Osteocyte (in vitro differentiated cells): ENCODE data around the gene PHLPP1. TPM values are rescaled to one million over a fixed set of nuclear protein-coding genes. Genes with fewer than 3 reads are reported as not detected.

Source experiments
- DNase-seq: peaks from one replicate; pipeline ENCODE4 v3.0.0; 2021; ENCODE audit warnings: mixed read lengths; ENCODE audit not compliant: unreplicated experiment; ENCODE audit errors: extremely low spot score
- H3K27ac Mint-ChIP-seq: one replicate; pipeline ENCODE4 v1.8.0; 2021; ENCODE audit warnings: mild to moderate bottlenecking, mixed read lengths; ENCODE audit not compliant: unreplicated experiment
- H3K27me3 Mint-ChIP-seq: one replicate; pipeline ENCODE4 v1.8.0; 2021; ENCODE audit warnings: mixed read lengths; ENCODE audit not compliant: unreplicated experiment
- H3K36me3 Mint-ChIP-seq: one replicate; pipeline ENCODE4 v1.8.0; 2021; ENCODE audit warnings: mixed read lengths; ENCODE audit not compliant: unreplicated experiment
- H3K4me1 Mint-ChIP-seq: one replicate; pipeline ENCODE4 v1.8.0; 2021; ENCODE audit warnings: mixed read lengths; ENCODE audit not compliant: unreplicated experiment
- H3K4me3 Mint-ChIP-seq: one replicate; pipeline ENCODE4 v1.8.0; 2021; ENCODE audit warnings: mild to moderate bottlenecking, moderate library complexity, mixed read lengths; ENCODE audit not compliant: unreplicated experiment
- H3K9me3 Mint-ChIP-seq: one replicate; pipeline ENCODE4 v1.8.0; 2021; ENCODE audit warnings: mixed read lengths; ENCODE audit not compliant: unreplicated experiment
- total RNA-seq: library from RNA; stranded (reverse); gene quantifications from 2 replicates; pipeline ENCODE4 v1.2.1, GENCODE V29; 2021
- TF ChIP-seq, protein P1 (sequence below): fragments of 200-600 bp; sonication (generic); IDR thresholded peaks from 2 replicates; pipeline ENCODE4 v1.5.0; 2021; ENCODE audit warnings: antibody characterized with exemption, mild to moderate bottlenecking, moderate library complexity

Gene PHLPP1
- total RNA-seq, 1 donor from 2014 or later, result 19.6 TPM

DNA sequence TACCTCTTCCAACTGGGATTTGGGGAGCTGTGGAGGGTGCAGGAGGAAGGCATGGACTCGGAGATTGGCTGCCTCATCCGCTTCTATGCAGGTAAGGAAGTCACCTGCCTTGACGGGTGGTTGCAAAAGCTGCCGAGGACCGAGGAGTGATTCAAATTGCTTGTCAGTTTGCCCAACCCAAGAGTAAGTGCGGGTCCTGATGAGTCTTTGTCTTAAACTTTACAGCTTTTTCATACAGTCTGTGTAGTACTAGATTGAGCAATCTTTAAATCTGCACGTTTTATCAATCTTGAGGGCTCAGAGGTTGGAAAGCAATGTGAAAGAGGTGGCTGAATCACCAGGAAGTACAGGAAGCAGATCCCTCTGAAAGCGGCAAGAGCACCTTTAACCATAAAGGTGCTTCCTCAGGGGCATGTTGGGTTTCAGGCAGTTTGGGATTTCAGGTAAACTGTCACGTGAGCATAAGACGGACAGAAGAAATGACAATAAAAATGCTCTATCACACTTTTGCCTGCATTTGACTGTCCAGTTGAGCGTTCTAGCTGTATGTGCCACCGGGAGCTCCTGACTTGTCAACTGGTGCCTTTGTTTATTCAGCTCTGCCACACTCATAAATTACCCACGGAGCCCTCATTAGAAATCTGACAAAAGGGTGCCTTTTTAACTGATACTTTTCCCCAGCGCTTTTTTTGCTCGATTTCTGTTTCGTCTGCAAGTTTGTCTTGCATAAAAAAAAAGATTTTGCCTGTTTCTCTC is 2.0 kb downstream of the PHLPP1 start:
- no peak for DNase-seq
- TF ChIP-seq, protein P1, sequence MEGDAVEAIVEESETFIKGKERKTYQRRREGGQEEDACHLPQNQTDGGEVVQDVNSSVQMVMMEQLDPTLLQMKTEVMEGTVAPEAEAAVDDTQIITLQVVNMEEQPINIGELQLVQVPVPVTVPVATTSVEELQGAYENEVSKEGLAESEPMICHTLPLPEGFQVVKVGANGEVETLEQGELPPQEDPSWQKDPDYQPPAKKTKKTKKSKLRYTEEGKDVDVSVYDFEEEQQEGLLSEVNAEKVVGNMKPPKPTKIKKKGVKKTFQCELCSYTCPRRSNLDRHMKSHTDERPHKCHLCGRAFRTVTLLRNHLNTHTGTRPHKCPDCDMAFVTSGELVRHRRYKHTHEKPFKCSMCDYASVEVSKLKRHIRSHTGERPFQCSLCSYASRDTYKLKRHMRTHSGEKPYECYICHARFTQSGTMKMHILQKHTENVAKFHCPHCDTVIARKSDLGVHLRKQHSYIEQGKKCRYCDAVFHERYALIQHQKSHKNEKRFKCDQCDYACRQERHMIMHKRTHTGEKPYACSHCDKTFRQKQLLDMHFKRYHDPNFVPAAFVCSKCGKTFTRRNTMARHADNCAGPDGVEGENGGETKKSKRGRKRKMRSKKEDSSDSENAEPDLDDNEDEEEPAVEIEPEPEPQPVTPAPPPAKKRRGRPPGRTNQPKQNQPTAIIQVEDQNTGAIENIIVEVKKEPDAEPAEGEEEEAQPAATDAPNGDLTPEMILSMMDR, result no peak
- Mint-ChIP-seq H3K4me1 (peaks cover 47% of the 10 kb centered on the region), H3K36me3 (no peaks in the 10 kb centered on the region), H3K27me3 (no peaks in the 10 kb centered on the region), H3K4me3 (peak overlapping the region; percentile 82), H3K27ac (peak overlapping the region; percentile 77), H3K9me3 (no peaks in the 10 kb centered on the region)

GRCh38 chr18:62717925-62718800 is 2.8 kb downstream of the PHLPP1 start:
- no peaks in the 10 kb centered on the region for H3K36me3 Mint-ChIP-seq
- TF ChIP-seq, protein P1, result no peak
- DNase-seq, result no peak
- H3K4me3 Mint-ChIP-seq, result peak overlapping the region; percentile 82
- peak overlapping the region; percentile 77 for H3K27ac Mint-ChIP-seq
- no peaks in the 10 kb centered on the region for H3K27me3 Mint-ChIP-seq
- peaks cover 55% of the 10 kb centered on the region for H3K4me1 Mint-ChIP-seq
- H3K9me3 Mint-ChIP-seq, result no peaks in the 10 kb centered on the region

GRCh38 chr18:62720048-62720447 is 4.7 kb downstream of the PHLPP1 start:
- H3K9me3 Mint-ChIP-seq, result no peaks in the 10 kb centered on the region
- peak overlapping the region; percentile 82 for H3K4me3 Mint-ChIP-seq
- TF ChIP-seq, protein P1, result no peak
- H3K27me3 Mint-ChIP-seq, result no peaks in the 10 kb centered on the region
- H3K4me1 Mint-ChIP-seq, result peaks cover 66% of the 10 kb centered on the region
- no peak for DNase-seq
- peak overlapping the region; percentile 76 for H3K27ac Mint-ChIP-seq
- peaks cover 2% of the 10 kb centered on the region for H3K36me3 Mint-ChIP-seq

DNA sequence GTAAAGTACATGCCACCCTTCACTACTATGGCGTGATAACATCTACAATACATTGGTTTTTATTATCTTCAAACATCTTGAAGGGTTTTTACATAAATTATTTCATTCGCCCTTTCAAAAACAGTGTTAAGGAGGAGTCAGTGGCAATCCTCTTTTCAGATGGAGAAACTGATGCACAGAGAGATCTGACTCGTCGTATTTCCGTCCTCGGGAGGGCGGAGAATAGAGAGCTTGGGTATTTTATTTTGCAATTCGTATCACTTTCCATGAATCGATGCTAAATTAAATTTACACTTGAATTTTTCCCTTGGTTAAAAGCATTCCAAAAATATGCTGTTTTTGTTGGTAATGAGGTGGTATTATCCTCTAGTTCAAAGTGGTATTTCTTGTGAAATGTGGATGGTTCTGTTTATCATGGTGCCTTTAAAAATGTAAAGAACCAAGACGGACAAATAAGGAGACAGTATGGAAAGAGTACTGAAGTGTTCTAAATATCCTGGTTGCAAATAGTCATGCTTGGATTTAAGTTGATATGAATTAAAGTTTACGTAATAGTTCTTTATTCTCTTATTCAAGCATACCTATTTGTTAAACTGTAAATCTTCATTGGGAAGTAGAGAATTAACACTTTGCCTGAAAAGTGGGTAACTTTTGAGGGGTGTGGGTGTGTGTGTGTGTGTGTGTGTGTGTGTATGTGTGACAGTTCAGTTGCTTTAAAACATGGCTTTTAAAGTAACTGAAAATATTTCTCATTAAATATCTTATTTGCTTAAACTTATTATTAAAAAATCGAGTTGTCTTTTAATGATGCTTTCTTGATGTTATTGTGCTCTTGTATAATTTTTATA is 5.6 kb downstream of the PHLPP1 start:
- DNase-seq, result no peak
- H3K27ac Mint-ChIP-seq, result peak overlapping the region; percentile 95
- peak overlapping the region; percentile 69 for H3K4me3 Mint-ChIP-seq
- H3K4me1 Mint-ChIP-seq, result peaks cover 66% of the 10 kb centered on the region
- no peaks in the 10 kb centered on the region for H3K9me3 Mint-ChIP-seq
- peaks cover 2% of the 10 kb centered on the region for H3K36me3 Mint-ChIP-seq
- no peaks in the 10 kb centered on the region for H3K27me3 Mint-ChIP-seq
- TF ChIP-seq, protein P1, result no peak
